HG03060 (cell line): ENCODE results near the gene BAIAP2.

Source experiments
- ATAC-seq: cut with Tn5 transposase; IDR thresholded peaks from one replicate; pipeline ENCODE4 v1.9.1; 2021; ENCODE audit warnings: low read depth, moderate number of reproducible peaks; ENCODE audit not compliant: unreplicated experiment

BAIAP2 gene

GRCh38 chr17:81165246-81166032, 130.5 kb downstream of the BAIAP2 start, which contains the start of gene PVALEF:
PVALEF (plus strand) TSS chr17:81165507; CDS start chr17:81181227, 15,720 bp downstream.
- ATAC-seq, result no peak

DNA sequence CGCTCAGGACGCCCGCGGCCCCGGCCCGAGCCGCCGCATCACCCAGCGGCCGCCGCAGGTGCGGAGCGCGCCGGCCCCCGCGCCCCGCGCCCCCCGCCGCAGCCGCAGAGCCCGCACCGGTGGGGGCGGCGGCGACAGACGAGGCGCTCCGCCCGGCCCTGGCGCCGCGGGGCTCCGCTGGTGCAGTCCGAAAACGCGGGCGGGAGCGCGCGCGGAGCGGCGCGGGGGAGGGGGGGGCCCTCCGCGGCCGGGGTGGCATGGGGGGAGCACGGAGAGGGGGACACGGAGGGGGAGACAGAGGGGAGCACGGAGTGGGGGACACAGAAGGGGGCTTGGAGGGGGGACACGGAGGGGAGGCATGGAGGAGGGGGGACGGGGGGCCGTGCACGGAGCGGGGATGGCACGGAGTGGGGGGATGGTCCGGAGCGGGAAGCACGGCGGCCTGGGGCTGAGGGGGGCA, 131.1 kb downstream of the BAIAP2 start, which contains the start of gene AATK:
TSS of gene AATK (minus strand) at position 189 of the 460 bp plus-strand sequence. CDS start 229 bp downstream, outside the sequence.
- no peak for ATAC-seq
